GM06990 (cell line): ENCODE results near the gene LACTBL1.

Experiments
- DNase-seq: peaks from one replicate; pipeline ENCODE4 v3.0.0-alpha.2; 2011; ENCODE audit not compliant: insufficient read length; ENCODE audit errors: extremely low read depth
- H3K27me3 ChIP-seq: replicated peaks from 2 replicates; pipeline ENCODE4 v1.6.0; 2011; ENCODE audit warnings: low read length; ENCODE audit not compliant: control insufficient read depth, insufficient read depth
- H3K36me3 ChIP-seq: 2 replicates; pipeline ENCODE4 v1.5.1; 2011; ENCODE audit warnings: low read length; ENCODE audit not compliant: control insufficient read depth, insufficient read depth
- H3K4me3 ChIP-seq: replicated peaks from 2 replicates; pipeline ENCODE4 v1.5.1; 2011; ENCODE audit warnings: low read depth, mild to moderate bottlenecking, control low read depth, low read length
- CTCF ChIP-seq: IDR thresholded peaks from 2 replicates; pipeline ENCODE4 v1.5.1; 2011; ENCODE audit warnings: low read length, control low read depth, mild to moderate bottlenecking, inconsistent platforms; ENCODE audit not compliant: insufficient read depth, poor library complexity, severe bottlenecking

The LACTBL1 gene

DNA sequence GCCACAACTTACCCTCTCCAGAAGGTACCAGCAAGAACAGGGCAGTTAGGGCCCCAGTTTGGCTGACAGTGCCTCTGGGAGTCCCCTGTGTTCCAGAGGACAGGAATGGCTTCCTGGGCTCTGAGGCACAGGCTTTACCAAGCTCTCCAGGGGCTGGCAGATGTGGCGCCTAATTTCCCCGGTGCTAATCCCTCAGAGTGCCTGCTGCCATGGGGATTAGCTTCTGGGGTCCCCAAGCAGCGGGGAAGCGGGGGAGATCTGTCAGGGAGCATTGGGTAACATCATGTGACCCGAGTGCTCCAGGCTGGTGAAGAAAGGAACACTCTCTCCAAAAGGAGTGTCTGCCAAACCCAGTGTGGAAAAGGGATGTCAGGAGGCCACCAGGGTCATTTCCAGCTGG is at the start of gene LACTBL1:
Gene LACTBL1 (minus strand): TSS at position 107 of the 400 bp plus-strand sequence. CDS start 550 bp downstream, outside the sequence.
- no peak within 1 kb of the TSS for H3K4me3 ChIP-seq
- H3K36me3 ChIP-seq, result no peaks in the 10 kb centered on the region
- H3K27me3 ChIP-seq, result no peaks in the 10 kb centered on the region; the same call in none of the 2 replicates
- no peak for DNase-seq
- no peak for TF ChIP-seq CTCF

GRCh38 chr1:23021834-23022233 is 49.2 kb upstream of the LACTBL1 start:
- Histone ChIP-seq H3K36me3 (no peaks in the 10 kb centered on the region), H3K27me3 (no peaks in the 10 kb centered on the region), H3K4me3 (no peak overlapping the region)
- TF ChIP-seq CTCF, result no peak
- DNase-seq, result no peak

- H3K36me3 ChIP-seq, result no peaks in the 10 kb centered on the region
- no peak for TF ChIP-seq CTCF
- peak overlapping the region; percentile 90 for H3K4me3 ChIP-seq
- H3K27me3 ChIP-seq, result no peaks in the 10 kb centered on the region
- no peak for DNase-seq
Observed at GRCh38 chr1:23020706-23021405, 48.2 kb upstream of the LACTBL1 start.

- no peak for TF ChIP-seq CTCF
- no peaks in the 10 kb centered on the region for H3K36me3 ChIP-seq
- peak; percentile 52 for DNase-seq
- peak overlapping the region; percentile 90 for H3K4me3 ChIP-seq
- H3K27me3 ChIP-seq, result no peaks in the 10 kb centered on the region
Observed at GRCh38 chr1:23019863-23020625, 47.4 kb upstream of the LACTBL1 start.

DNA sequence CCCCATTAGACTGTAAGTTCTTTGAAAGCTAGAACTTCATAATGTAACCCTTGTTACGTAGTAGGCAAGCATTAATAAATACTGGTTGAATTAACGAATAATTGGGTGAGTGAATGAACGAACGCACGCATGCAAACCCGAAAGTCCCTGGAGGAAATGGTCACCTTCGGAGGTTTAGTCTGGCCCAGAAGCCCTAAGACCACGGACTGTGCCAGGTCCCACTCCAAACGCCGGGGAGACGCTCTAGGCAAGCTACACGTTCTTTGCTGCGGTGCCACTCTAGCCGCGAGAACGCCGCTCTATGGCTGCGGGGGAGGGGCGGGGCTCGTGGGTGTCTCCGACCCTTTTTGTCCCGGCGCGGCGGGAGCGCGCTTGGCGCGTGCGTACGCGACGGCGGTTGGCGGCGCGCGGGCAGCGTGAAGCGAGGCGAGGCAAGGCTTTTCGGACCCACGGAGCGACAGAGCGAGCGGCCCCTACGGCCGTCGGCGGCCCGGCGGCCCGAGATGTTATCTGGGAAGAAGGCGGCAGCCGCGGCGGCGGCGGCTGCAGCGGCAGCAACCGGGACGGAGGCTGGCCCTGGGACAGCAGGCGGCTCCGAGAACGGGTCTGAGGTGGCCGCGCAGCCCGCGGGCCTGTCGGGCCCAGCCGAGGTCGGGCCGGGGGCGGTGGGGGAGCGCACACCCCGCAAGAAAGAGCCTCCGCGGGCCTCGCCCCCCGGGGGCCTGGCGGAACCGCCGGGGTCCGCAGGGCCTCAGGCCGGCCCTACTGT is 46.6 kb upstream of the LACTBL1 start, which contains the start of gene KDM1A:
Gene KDM1A (plus strand): TSS at position 375 of the 769 bp plus-strand sequence. CDS start 129 bp downstream, at position 504.
- H3K36me3 ChIP-seq, result no peaks in the 10 kb centered on the region
- peak; percentile 99 for DNase-seq
- H3K4me3 ChIP-seq, result peak within 1 kb of the TSS; percentile 90
- peak; percentile 37 for TF ChIP-seq CTCF
- no peaks in the 10 kb centered on the region for H3K27me3 ChIP-seq
